22Rv1 (cell line): ENCODE results near the gene KLHL12.

ENCODE experiments used
- CTCF ChIP-seq: fragments of 450-650 bp; IDR thresholded peaks from 2 replicates; pipeline ENCODE4 v1.5.1; 2017; ENCODE audit warnings: mild to moderate bottlenecking
- ZFX ChIP-seq: fragments of 450-650 bp; IDR thresholded peaks from 2 replicates; pipeline ENCODE4 v1.6.1; 2017; ENCODE audit warnings: antibody characterized with exemption, borderline replicate concordance

- TF ChIP-seq CTCF (no peak), ZFX (no peak)
Measured at GRCh38 chr1:202880961-202881460, 46.0 kb downstream of the KLHL12 start.
